ENCODE data around the gene USP2. TPM values are rescaled to one million over a fixed set of nuclear protein-coding genes. Genes with fewer than 3 reads are reported as not detected.

The USP2 gene
- total and polyA plus RNA-seq, 2 of the 8 experiments (the other 6 are each of a cell fraction or from before 2014, with no cell fraction given): 2.2 to 6.9 TPM

DNA sequence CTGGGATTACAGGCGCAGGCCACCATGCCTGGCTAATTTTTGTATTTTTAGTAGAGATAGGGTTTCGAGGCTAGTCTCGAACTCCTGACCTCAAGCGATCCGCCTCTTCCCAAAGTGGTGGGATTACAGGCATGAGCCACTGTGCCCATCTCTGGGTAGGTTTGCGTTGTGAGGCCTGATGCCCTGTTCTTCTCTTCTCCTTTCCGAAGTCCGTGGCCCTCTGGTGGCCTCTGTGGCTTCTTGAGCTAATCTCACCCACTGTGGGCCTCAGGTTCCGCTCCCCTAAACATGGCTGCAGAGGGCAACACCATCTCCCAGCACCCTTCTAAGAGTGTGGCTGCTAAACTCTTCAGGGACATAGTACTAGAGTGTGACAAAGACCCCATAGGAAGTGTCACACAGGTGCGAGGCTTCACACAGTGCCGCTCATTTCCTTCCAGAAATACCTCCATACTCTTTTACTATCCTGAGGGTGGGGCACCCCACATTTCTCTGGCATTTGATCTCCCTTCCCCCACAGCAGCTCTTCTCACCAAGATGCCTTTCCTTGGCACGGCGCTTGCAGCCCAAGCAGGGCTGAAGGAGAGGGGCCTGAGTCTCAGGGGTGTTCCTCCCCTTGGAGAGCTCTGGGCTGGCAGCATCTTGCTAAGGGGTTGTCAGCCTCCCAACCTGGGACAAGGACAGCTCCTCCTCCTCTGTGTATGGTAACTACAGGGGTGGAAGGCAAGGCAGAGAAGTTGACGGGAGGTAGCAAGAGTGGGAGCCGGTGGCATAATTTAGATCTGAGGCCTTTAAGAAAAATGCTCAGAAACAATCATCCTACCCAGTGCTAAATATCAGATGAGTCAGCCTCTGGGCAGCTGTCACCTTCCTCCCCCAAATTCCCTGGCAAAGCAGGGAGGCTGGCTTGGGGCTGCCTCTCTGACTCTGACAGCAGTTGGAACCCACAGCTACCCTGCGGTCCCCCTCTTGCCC, 35.4 kb upstream of the USP2 start:
- no peak overlapping the region for H3K23ac ChIP-seq (ENCODE audit: insufficient read length)
- peaks cover 21% of the 10 kb centered on the region for H3K79me1 ChIP-seq (ENCODE audit: low read depth, low read length)
- no peak overlapping the region for H4K5ac ChIP-seq (ENCODE audit: insufficient read length, low read depth, low read length)
- no peak overlapping the region for H2BK120ac ChIP-seq (replicated peaks; ENCODE audit: low read depth, low read length)
- 79% methylated on average over 16 of the region's 16 CpGs; no CpG with 5 or more reads in 1 of the 2 experiments for WGBS, 2 experiments (ENCODE audit: extremely low coverage in 1 of 2, insufficient coverage in 1 of 2, insufficient read length in 1 of 2, insufficient replicate concordance in 2 of 2, low coverage in 1 of 2, low lambda C conversion rate in 2 of 2, missing lambda C conversion rate in 1 of 2)
- H3K14ac ChIP-seq (ENCODE audit: insufficient read length): no peak overlapping the region
- ChIA-PET CTCF (ENCODE audit: partially characterized antibody) (interaction anchor here (0.8 to 3.7 kb wide), 23 partner anchors 9 to 526 kb away, joined by 3 to 19 read pairs (median 4); partner anchors contain the start of gene USP2), POLR2A (ENCODE audit: partially characterized antibody) (interaction anchor here (0.7 to 6.4 kb wide), 24 partner anchors 9 to 322 kb away, joined by 3 to 50 read pairs (median 4); a partner anchor contains a TSS)
- H3K27ac ChIP-seq (ENCODE audit: low read depth, low read length): peak overlapping the region; percentile 23; the same call in 1 of the 2 replicates
- no peak overlapping the region; a peak in 1 of 7 replicates for H3K9ac ChIP-seq (replicated peaks in 1 of 4; ENCODE audit: extremely low read depth in 1 of 4, low read depth in 3 of 4, low read length in 3 of 4)
- peaks cover 8 to 19% of the 10 kb centered on the region in 2 experiments for H4K20me1 ChIP-seq (replicated peaks in 1 of 2; ENCODE audit: control insufficient read depth in 1 of 2, insufficient read depth in 2 of 2, low read length in 2 of 2)
- peaks cover 19 to 28% (median 24%) of the 10 kb centered on the region in 4 experiments for H3K36me3 ChIP-seq (ENCODE audit: control insufficient read depth in 2 of 4, insufficient read depth in 4 of 4, low read length in 3 of 4)
- H2BK20ac ChIP-seq (ENCODE audit: low read length): no peak overlapping the region
- H3K23me2 ChIP-seq (ENCODE audit: low read depth, low read length): peaks cover 7% of the 10 kb centered on the region
- H3K18ac ChIP-seq (ENCODE audit: extremely low read depth, low read length): peak overlapping the region; percentile 48
- no peak overlapping the region for H2AFZ ChIP-seq (ENCODE audit: low read length)
- H2BK5ac ChIP-seq (ENCODE audit: low read depth, low read length): peak overlapping the region; percentile 75; the same call in 1 of the 2 replicates
- H4K91ac ChIP-seq (replicated peaks; ENCODE audit: insufficient read length, low read length): no peak overlapping the region
- H4K8ac ChIP-seq (ENCODE audit: extremely low read depth, insufficient read depth, low read length): no peak overlapping the region; the same call in 1 of the 2 replicates
- no peaks in the 10 kb centered on the region for H3K27me3 ChIP-seq (replicated peaks in 1 of 4; ENCODE audit: control insufficient read depth in 3 of 4, extremely low read depth in 1 of 4, insufficient read depth in 3 of 4, low read length in 3 of 4)
- H3K4me3 ChIP-seq (ENCODE audit: extremely low read depth in 1 of 4, insufficient read depth in 2 of 4, low read depth in 3 of 4, low read length in 4 of 4): no peak overlapping the region
- FAIRE-seq: peak; percentile 50
- peaks cover 6 to 24% (median 21%) of the 10 kb centered on the region in 4 experiments for H3K4me1 ChIP-seq (replicated peaks in 1 of 4; ENCODE audit: control insufficient read depth in 3 of 4, insufficient read depth in 4 of 4, low read length in 3 of 4)
- 0 out of 2 replicates have a peak overlapping the region, but pooled peaks have one; percentile 40 for H2AK5ac ChIP-seq (ENCODE audit: low read depth, low read length)
- no peak for DNase-seq (ENCODE audit: low read depth in 1 of 2, low spot score in 2 of 2)
- H3K4me2 ChIP-seq (ENCODE audit: insufficient read depth in 1 of 2, low read depth in 2 of 2, low read length in 2 of 2): peak overlapping the region in 1 of 2 experiments; percentile 33; a peak in 2 of 4 replicates
- no peak overlapping the region; the same call in 1 of the 2 replicates for H2BK15ac ChIP-seq (ENCODE audit: low read length)
- no peak overlapping the region for H3K56ac ChIP-seq (replicated peaks; ENCODE audit: insufficient read length, low read depth, low read length)
- H2BK12ac ChIP-seq (ENCODE audit: low read depth, low read length): no peak overlapping the region
- H3K9me3 ChIP-seq (ENCODE audit: insufficient read depth in 2 of 2, low read depth in 1 of 2, low read length in 1 of 2): no peaks in the 10 kb centered on the region
- no peak overlapping the region for H3K4ac ChIP-seq (replicated peaks; ENCODE audit: insufficient read length, low read depth, low read length)
- peaks cover 0 to 23% of the 10 kb centered on the region in 2 experiments; a peak in 2 of 4 replicates for H3K79me2 ChIP-seq (ENCODE audit: control insufficient read depth in 1 of 2, insufficient read depth in 2 of 2, low read length in 2 of 2)
- no peak for TF ChIP-seq SP4 (IDR thresholded peaks at IDR 0.05; ENCODE audit: low read length)
- TF ChIP-seq, protein P1, sequence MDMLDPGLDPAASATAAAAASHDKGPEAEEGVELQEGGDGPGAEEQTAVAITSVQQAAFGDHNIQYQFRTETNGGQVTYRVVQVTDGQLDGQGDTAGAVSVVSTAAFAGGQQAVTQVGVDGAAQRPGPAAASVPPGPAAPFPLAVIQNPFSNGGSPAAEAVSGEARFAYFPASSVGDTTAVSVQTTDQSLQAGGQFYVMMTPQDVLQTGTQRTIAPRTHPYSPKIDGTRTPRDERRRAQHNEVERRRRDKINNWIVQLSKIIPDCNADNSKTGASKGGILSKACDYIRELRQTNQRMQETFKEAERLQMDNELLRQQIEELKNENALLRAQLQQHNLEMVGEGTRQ (IDR thresholded peaks at IDR 0.05; ENCODE audit: low read length): no peak
- no peak for TF ChIP-seq RBBP5 (IDR thresholded peaks at IDR 0.05; ENCODE audit: borderline replicate concordance, low read depth, low read length)
- TF ChIP-seq TEAD4 (IDR thresholded peaks at IDR 0.05; ENCODE audit: low read depth, low read length): no peak
- no peak for TF ChIP-seq BACH1 (IDR thresholded peaks at IDR 0.05; ENCODE audit: low read length)
- TF ChIP-seq CREB1 (IDR thresholded peaks at IDR 0.05): no peak
- no peak for TF ChIP-seq RFX5 (IDR thresholded peaks at IDR 0.05; ENCODE audit: borderline replicate concordance, low read depth, low read length)
- no peak for TF ChIP-seq GABPA (IDR thresholded peaks at IDR 0.05; ENCODE audit: borderline replicate concordance, insufficient read depth, low read length)
- TF ChIP-seq SAP30 (IDR thresholded peaks at IDR 0.05; ENCODE audit: insufficient read depth, insufficient replicate concordance, low read length): no peak
